Activated CD8-positive, alpha-beta T cell treated with anti-CD3 and anti-CD28 coated beads, Interleukin-2, amount 10 ng/mL, durations not matched to agents 7 days and 5 days (primary cell): ENCODE data around the gene MDK. TPM values are rescaled to one million over a fixed set of nuclear protein-coding genes. Genes with fewer than 3 reads are reported as not detected.
"Not testable (repeated sequence)": the region's sequence is repeated elsewhere in the genome, so short reads cannot be mapped to it uniquely, and the experiment has no call there.

ENCODE experiments used
- ATAC-seq: fragments of 150-1000 bp; cut with Tn5 transposase; one replicate; pipeline ENCODE4 v1.10.0; 2021; ENCODE audit warnings: moderate library complexity
- CTCF ChIA-PET: fragments of 350-600 bp; sonication (Branson Sonifier 250); formaldehyde crosslinking; loops from one replicate; lab custom pipeline; 2021; ENCODE audit warnings: antibody characterized with exemption; lab: Charles Lee
- POLR2A ChIA-PET: fragments of 350-600 bp; sonication (Branson Sonifier 250); formaldehyde crosslinking; loops from one replicate; lab custom pipeline; 2021; ENCODE audit warnings: antibody characterized with exemption; lab: Charles Lee
- DNase-seq: peaks from one replicate; pipeline ENCODE4 v3.0.0-alpha.2; 2020
- H3K27ac Mint-ChIP-seq: one replicate; pipeline ENCODE4 v1.8.0; 2021; ENCODE audit warnings: mild to moderate bottlenecking, mixed read lengths
- H3K27me3 Mint-ChIP-seq: one replicate; pipeline ENCODE4 v1.8.0; 2021; ENCODE audit warnings: low read depth, mixed read lengths
- H3K36me3 Mint-ChIP-seq: one replicate; pipeline ENCODE4 v1.8.0; 2021; ENCODE audit warnings: low read depth, mixed read lengths
- H3K4me1 Mint-ChIP-seq: one replicate; pipeline ENCODE4 v1.8.0; 2021; ENCODE audit warnings: low read depth, mixed read lengths
- H3K4me3 Mint-ChIP-seq: one replicate; pipeline ENCODE4 v1.8.0; 2021; ENCODE audit warnings: mild to moderate bottlenecking, mixed read lengths
- H3K9me3 Mint-ChIP-seq: one replicate; pipeline ENCODE4 v1.8.0; 2022; ENCODE audit warnings: mixed read lengths; ENCODE audit not compliant: insufficient read depth
- total RNA-seq, 2 experiments: library from RNA; stranded (reverse); gene quantifications; one replicate each; pipeline ENCODE4 v1.2.3, GENCODE V29; 2021

Gene MDK
- total RNA-seq, 2 experiments from 2014 or later: 6.9 to 7.4 TPM

GRCh38 chr11:46377831-46378230 is 3.6 kb upstream of the MDK start:
- Mint-ChIP-seq H3K4me3 (no peak overlapping the region), H3K36me3 (peaks cover 39% of the 10 kb centered on the region), H3K27me3 (peaks cover 4% of the 10 kb centered on the region), H3K27ac (no peak overlapping the region), H3K4me1 (peaks cover 13% of the 10 kb centered on the region), H3K9me3 (no peaks in the 10 kb centered on the region)
- POLR2A ChIA-PET: interaction anchor here (1.8 kb wide), 1 partner anchor 16 kb away, joined by 7 read pairs; no protein-coding TSS in a partner anchor
- no peak for DNase-seq
- CTCF ChIA-PET: interaction anchor here (0.7 to 1.4 kb wide), 5 partner anchors 9 to 26 kb away, joined by 3 to 6 read pairs (median 3); no protein-coding TSS in a partner anchor
- no peak for ATAC-seq

GRCh38 chr11:46378296-46378695 is 3.2 kb upstream of the MDK start:
- POLR2A ChIA-PET: interaction anchor here (1.8 kb wide), 1 partner anchor 16 kb away, joined by 7 read pairs; no protein-coding TSS in a partner anchor
- Mint-ChIP-seq H3K9me3 (no peaks in the 10 kb centered on the region), H3K4me3 (no peak overlapping the region), H3K27ac (no peak overlapping the region), H3K36me3 (peaks cover 39% of the 10 kb centered on the region), H3K27me3 (peaks cover 5% of the 10 kb centered on the region), H3K4me1 (peaks cover 13% of the 10 kb centered on the region)
- ATAC-seq: no peak
- DNase-seq: no peak
- CTCF ChIA-PET: interaction anchor here (0.7 to 1.4 kb wide), 5 partner anchors 10 to 26 kb away, joined by 3 to 6 read pairs (median 3); no protein-coding TSS in a partner anchor

DNA sequence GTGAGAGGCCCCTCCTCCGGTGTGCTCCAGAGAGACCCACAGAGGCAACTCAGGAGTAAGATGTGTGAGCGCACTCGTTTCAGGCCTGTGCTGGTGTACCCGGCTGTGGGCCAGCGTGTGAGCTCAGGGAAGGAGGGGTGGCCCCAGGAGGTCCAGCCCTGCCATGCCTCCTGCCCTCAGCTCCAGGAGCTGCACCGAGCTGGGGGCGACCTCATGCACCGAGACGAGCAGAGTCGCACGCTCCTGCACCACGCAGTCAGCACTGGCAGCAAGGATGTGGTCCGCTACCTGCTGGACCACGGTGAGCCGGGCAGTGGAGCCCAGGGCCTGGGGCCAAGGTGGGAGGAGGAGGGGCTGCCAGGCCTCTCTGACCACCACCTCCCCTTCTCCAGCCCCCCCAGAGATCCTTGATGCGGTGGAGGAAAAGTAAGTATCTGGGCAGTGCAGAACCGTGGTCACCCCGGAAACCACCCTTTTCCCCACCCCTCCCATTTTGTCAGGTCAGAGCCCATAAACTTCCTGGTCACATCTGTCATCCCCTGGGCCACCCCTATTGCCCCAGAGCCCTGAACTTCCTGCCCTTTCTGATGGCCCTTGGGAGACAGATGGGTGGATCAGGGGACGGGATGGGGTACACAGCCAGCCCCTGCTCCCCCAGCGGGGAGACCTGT is 2.5 kb upstream of the MDK start:
- no peak for DNase-seq
- Mint-ChIP-seq H3K4me1 (peaks cover 13% of the 10 kb centered on the region), H3K36me3 (peaks cover 36% of the 10 kb centered on the region), H3K4me3 (no peak overlapping the region), H3K27ac (peak overlapping the region; percentile 69), H3K9me3 (no peaks in the 10 kb centered on the region), H3K27me3 (peaks cover 7% of the 10 kb centered on the region)
- ChIA-PET CTCF (interaction anchor here (0.8 to 1.4 kb wide), 4 partner anchors 10 to 27 kb away, joined by 3 to 6 read pairs (median 3); no protein-coding TSS in a partner anchor), POLR2A (interaction anchor here (1.8 kb wide), 1 partner anchor 17 kb away, joined by 7 read pairs; no protein-coding TSS in a partner anchor)
- ATAC-seq: no peak

- CTCF ChIA-PET: interaction anchor here (0.9 to 1.7 kb wide), 2 partner anchors 9 to 27 kb away, joined by 3 to 4 read pairs; no protein-coding TSS in a partner anchor
- Mint-ChIP-seq H3K27ac (peak overlapping the region; percentile 69), H3K4me3 (peak overlapping the region; percentile 28), H3K4me1 (peaks cover 13% of the 10 kb centered on the region), H3K36me3 (peaks cover 32% of the 10 kb centered on the region)
- ATAC-seq, H3K27me3 Mint-ChIP-seq, H3K9me3 Mint-ChIP-seq, DNase-seq, POLR2A ChIA-PET: not testable (repeated sequence)
Measured at GRCh38 chr11:46379482-46380293, 1.8 kb upstream of the MDK start.

DNA sequence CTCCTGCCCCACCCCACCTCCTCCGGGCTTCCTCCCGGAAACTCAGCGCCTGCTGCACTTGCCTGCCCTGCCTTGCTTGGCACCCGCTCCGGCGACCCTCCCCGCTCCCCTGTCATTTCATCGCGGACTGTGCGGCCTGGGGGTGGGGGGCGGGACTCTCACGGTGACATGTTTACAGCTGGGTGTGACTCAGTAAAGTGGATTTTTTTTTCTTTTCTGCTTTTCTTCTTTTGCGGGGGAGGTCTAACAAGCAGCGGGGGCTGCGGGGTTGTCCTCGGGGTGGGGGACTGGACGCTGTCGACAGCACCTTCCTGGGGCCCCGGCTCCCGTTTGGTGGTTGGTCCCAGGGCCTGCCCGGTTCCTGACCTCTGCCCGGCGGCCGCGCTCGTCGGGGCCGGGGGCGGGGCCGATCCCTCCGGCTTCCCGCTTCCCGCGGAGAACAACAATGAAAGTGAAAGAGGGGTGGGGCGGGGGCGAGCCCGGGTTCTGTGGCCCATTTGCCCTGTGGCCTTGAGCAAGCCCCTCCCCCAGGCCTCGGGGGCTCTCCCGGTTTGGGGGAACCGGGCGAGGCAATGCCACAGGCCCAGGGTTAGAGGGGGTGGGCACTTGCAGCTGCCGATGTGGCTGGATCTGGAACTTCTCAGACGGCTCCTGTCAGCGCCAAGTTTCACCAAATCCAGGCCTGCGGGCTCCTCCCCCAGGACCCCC is 975 bp upstream of the MDK start:
- peak overlapping the region; percentile 66 for H3K4me3 Mint-ChIP-seq
- ChIA-PET POLR2A (no interaction called here), CTCF (interaction anchor here (0.9 to 1.7 kb wide), 2 partner anchors 8 to 28 kb away, joined by 3 to 4 read pairs; no protein-coding TSS in a partner anchor)
- no peaks in the 10 kb centered on the region for H3K9me3 Mint-ChIP-seq
- DNase-seq (peak; percentile 67), ATAC-seq (peak; percentile 40)
- H3K27me3 Mint-ChIP-seq: peaks cover 7% of the 10 kb centered on the region
- peaks cover 26% of the 10 kb centered on the region for H3K36me3 Mint-ChIP-seq
- H3K27ac Mint-ChIP-seq: peak overlapping the region; percentile 67
- peaks cover 13% of the 10 kb centered on the region for H3K4me1 Mint-ChIP-seq

GRCh38 chr11:46381819-46382645 is 563 bp downstream of the MDK start:
- Mint-ChIP-seq H3K4me3 (peak overlapping the region; percentile 65), H3K27me3 (peaks cover 21% of the 10 kb centered on the region), H3K4me1 (peaks cover 13% of the 10 kb centered on the region), H3K9me3 (no peaks in the 10 kb centered on the region), H3K27ac (peak overlapping the region; percentile 39), H3K36me3 (peaks cover 16% of the 10 kb centered on the region)
- DNase-seq (no peak), ATAC-seq (peak; percentile 42)
- CTCF ChIA-PET: interaction anchor here (1.3 kb wide), 1 partner anchor 66 kb away, joined by 3 read pairs; no protein-coding TSS in a partner anchor
- POLR2A ChIA-PET: no interaction called here

DNA sequence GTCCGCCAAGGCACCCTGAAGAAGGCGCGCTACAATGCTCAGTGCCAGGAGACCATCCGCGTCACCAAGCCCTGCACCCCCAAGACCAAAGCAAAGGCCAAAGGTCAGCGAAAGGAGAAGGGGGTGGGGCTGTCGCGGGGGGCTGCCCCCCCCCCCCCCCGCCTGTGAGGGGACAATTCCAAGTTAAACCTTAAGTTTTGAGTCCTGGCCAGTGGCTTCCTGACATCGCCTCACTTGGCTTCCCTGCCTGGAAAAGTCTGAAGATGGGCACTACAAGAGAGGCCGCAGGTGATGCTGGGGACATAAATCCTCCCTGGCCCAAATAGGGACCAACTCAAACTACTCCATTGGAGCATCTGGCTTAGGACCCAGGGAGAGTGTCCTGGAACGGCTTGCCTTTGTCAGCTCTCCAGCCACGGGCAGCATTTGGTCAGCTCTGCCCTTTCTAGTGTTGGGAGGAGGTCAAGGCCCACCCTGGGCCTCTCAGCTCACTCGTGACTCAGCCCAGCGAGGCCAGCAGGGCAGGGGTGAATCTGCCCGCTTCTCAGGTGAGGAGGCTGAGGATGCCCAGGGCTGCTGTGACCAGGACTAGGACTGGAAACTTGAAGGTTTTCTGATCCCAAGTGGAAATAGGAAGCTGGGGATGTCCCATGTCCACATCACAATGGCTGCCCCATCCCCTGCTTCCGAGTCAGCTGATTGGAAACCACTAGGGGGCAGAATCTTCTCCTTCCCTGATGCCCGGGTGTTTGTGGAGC is 1.4 kb downstream of the MDK start:
- no peak for DNase-seq
- H3K27me3 Mint-ChIP-seq: peaks cover 26% of the 10 kb centered on the region
- ChIA-PET CTCF (interaction anchor here (1.1 to 1.3 kb wide), 2 partner anchors 33 to 67 kb away, joined by 3 read pairs; no protein-coding TSS in a partner anchor), POLR2A (interaction anchor here (0.5 to 0.8 kb wide), 2 partner anchors 19 to 770 kb away, joined by 3 read pairs; no protein-coding TSS in a partner anchor)
- peaks cover 8% of the 10 kb centered on the region for H3K36me3 Mint-ChIP-seq
- no peak for ATAC-seq
- no peak overlapping the region for H3K4me3 Mint-ChIP-seq
- H3K9me3 Mint-ChIP-seq: no peaks in the 10 kb centered on the region
- peaks cover 18% of the 10 kb centered on the region for H3K4me1 Mint-ChIP-seq
- H3K27ac Mint-ChIP-seq: no peak overlapping the region

GRCh38 chr11:46383404-46383758 is 1.9 kb downstream of the MDK start:
- peaks cover 5% of the 10 kb centered on the region for H3K36me3 Mint-ChIP-seq
- ATAC-seq (no peak), DNase-seq (no peak)
- peaks cover 31% of the 10 kb centered on the region for H3K27me3 Mint-ChIP-seq
- H3K9me3 Mint-ChIP-seq: no peaks in the 10 kb centered on the region
- CTCF ChIA-PET: interaction anchor here (1.1 to 1.3 kb wide), 2 partner anchors 34 to 68 kb away, joined by 3 read pairs; no protein-coding TSS in a partner anchor
- H3K4me1 Mint-ChIP-seq: peaks cover 24% of the 10 kb centered on the region
- POLR2A ChIA-PET: interaction anchor here (0.5 to 0.8 kb wide), 2 partner anchors 19 to 769 kb away, joined by 3 read pairs; no protein-coding TSS in a partner anchor
- no peak overlapping the region for H3K4me3 Mint-ChIP-seq
- H3K27ac Mint-ChIP-seq: no peak overlapping the region

DNA sequence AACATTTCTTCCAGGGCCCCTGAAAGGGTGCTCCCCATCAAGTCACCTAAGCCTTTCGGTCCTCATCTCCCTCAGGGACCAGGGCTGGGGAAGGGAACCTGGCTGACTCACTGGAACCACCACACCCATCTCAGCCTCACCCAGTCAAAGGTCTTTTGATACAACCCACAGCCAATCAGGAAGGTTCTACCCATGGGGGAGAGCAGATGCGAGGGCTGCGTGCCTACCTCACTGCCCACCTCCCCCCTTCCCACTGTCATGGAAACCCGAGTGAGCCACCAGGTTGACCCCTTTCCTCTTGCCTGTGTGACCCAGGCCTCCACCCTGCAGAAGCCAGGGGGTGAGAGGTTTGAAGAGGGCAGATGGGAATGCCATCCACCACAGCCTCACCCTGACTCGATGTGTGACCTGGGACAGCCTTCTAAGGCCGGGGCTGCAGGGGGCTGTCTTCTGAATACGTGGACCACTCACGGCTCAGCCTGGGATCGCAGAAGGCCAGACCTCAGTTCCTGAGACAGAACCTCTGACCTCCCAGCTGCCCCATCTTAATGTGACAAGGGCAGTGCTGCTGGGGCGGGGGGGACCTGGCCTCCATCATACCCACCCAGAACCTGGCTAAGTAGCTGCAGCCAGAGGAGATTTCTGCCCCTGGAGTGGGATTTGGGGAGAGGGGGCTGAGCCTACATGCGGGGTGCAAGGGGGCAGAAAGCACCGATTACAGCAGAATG is 2.7 kb downstream of the MDK start:
- POLR2A ChIA-PET: no interaction called here
- peaks cover 3% of the 10 kb centered on the region for H3K36me3 Mint-ChIP-seq
- H3K4me1 Mint-ChIP-seq: peaks cover 23% of the 10 kb centered on the region
- CTCF ChIA-PET: interaction anchor here (1.1 kb wide), 1 partner anchor 34 kb away, joined by 3 read pairs; no protein-coding TSS in a partner anchor
- DNase-seq (no peak), ATAC-seq (no peak)
- peaks cover 38% of the 10 kb centered on the region for H3K27me3 Mint-ChIP-seq
- no peak overlapping the region for H3K4me3 Mint-ChIP-seq
- no peak overlapping the region for H3K27ac Mint-ChIP-seq
- no peaks in the 10 kb centered on the region for H3K9me3 Mint-ChIP-seq
